HG03139 (cell line): ENCODE results near the gene AZIN2.
A peak's percentile ranks its signal among the peaks of the same experiment; 100 is the strongest.
"Not testable (repeated sequence)": the region's sequence is repeated elsewhere in the genome, so short reads cannot be mapped to it uniquely, and the experiment has no call there.

ENCODE experiments used
- ATAC-seq: cut with Tn5 transposase; IDR thresholded peaks from one replicate; pipeline ENCODE4 v1.9.1; 2021; ENCODE audit not compliant: unreplicated experiment

Gene AZIN2

GRCh38 chr1:33093004-33093403 is 12.1 kb downstream of the AZIN2 start:
- no peak for ATAC-seq

DNA sequence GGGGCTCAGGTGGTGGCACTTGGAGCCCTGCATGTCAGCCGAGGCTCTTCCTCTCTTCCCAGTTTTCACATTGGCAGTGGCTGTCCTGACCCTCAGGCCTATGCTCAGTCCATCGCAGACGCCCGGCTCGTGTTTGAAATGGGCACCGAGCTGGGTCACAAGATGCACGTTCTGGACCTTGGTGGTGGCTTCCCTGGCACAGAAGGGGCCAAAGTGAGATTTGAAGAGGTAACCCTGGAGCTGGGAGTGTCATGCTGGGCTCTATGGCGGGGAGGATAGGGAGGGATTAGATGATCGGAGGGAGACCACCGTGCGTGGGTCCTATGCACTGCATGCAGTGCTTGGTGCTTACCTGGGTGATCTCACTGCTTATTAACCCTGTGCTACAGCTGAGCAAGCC is 13.5 kb downstream of the AZIN2 start:
- ATAC-seq = no peak

GRCh38 chr1:33094971-33095604 is 14.1 kb downstream of the AZIN2 start:
- ATAC-seq = no peak

DNA sequence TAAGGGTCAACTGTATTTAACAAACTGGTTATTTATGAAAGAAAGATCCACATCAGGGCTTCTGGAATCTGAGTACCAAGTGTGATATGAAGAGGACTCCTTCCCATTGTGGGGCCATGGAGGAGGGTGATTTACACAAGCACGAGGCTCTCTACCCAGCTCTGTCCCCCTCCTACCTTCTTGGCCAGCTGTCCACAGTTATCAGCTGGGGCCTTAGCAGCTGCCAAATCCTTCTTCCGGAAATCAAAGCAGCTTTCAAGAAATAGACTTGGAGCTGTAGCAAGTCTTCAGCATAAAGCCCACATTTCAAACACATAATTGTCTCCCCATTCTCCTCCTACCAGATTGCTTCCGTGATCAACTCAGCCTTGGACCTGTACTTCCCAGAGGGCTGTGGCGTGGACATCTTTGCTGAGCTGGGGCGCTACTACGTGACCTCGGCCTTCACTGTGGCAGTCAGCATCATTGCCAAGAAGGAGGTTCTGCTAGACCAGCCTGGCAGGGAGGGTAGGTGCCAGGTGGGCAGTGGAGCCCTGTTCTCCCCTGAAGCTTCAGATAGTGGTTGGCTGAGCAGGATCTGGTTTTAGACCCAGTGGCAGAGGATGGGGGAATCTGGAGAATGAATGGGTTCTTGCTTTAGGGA is 15.5 kb downstream of the AZIN2 start:
- ATAC-seq = no peak

GRCh38 chr1:33097137-33097611 is 16.2 kb downstream of the AZIN2 start:
- ATAC-seq = no peak

DNA sequence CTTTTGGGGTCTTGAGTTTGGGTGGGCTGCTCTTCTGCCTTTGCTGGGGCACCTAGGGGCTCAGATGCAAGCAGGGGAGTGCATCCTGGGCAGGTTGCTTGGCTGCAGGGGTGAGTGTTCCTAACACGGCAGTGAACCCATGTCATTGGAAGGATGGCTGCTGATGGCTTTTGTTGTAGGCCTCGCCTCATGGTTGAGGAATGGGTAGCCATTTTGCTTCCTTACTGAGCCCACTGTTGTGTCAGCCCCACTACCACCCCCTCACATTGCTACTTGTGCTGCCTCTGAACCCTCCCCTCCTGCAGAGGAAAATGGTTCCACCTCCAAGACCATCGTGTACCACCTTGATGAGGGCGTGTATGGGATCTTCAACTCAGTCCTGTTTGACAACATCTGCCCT is 16.8 kb downstream of the AZIN2 start:
- ATAC-seq = no peak

- no peak for ATAC-seq
These were observed 17.4 kb downstream of the AZIN2 start for GRCh38 chr1:33098371-33098770.

GRCh38 chr1:33099290-33100118 is 18.6 kb downstream of the AZIN2 start:
- ATAC-seq = peak; percentile 88

- ATAC-seq = not testable (repeated sequence)
These were observed 19.1 kb downstream of the AZIN2 start for GRCh38 chr1:33100119-33100415.

GRCh38 chr1:33110477-33110876 is 29.5 kb downstream of the AZIN2 start:
- no peak for ATAC-seq

DNA sequence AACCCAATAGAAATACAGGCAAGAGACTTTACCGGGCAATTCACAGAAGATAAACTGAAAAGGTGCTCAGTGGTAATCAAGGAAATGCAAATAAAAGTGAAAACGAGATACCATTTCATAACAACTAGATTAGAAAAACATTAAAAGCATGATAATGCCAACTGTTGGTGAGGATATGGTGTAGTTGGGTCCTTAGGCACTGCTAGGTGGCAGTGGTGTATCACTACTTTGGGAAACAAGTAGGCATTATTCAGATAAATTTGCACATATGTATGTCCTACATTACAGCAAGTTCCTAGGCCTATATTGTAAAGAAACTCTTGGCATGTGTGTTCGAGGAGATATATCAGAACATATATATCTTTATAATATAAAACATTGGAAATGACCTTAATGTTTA is 31.0 kb downstream of the AZIN2 start:
- no peak for ATAC-seq

- ATAC-seq = no peak
These were observed 36.6 kb downstream of the AZIN2 start for GRCh38 chr1:33117440-33118085.

DNA sequence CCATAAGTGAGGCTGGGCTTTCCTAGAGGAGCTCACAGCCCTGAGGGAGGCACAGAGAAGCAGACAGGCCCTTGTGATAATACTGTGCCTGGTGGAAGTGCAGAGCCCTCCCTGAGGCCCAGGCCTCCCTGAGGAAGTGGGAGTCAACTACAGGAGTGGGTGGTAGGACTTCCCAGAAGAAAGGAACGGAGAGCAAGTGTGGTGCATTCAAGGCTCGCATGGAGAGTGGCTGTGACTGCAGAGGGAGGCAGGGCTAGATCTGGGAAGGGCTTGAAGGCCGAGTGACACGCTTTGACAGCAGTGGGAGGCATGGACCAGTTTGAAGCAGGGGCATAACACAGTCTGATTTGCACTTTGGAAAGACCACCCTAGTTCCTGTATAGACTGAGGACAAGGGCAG is 37.3 kb downstream of the AZIN2 start:
- ATAC-seq = no peak

GRCh38 chr1:33119050-33119449 is 38.1 kb downstream of the AZIN2 start:
- no peak for ATAC-seq

DNA sequence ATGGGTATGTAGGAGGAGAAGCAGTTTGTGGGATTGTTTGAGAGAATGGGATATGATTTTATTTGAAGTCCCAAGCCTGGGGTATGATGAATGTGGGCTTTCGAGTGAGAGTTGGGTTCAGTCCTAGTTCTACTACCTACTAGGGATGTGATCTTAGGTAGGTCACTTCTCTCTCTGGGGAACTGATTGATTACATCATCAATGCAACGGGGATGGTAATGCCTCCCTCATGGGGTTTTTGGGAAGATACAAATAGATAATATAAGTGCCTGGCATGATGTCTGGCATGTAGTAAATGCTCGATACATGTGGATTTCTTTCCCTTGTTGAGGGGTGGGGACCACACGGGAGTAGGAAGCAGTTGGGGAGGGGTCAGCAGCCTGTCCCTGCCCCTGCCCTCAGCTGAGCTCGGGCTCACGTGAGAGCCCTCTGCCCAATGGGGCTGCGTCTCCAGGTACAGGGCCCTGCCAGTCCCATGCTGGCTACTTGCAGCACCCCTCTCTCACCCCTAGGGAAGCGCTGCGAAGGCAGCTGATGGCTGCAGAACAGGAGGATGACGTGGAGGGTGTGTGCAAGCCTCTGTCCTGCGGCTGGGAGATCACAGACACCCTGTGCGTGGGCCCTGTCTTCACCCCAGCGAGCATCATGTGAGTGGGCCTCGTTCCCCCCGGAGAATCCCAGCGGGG is 38.7 kb downstream of the AZIN2 start:
- no peak for ATAC-seq

GRCh38 chr1:33120436-33121231 is 39.7 kb downstream of the AZIN2 start:
- ATAC-seq = no peak

- no peak for ATAC-seq
These were observed 40.8 kb downstream of the AZIN2 start for GRCh38 chr1:33121728-33122127.

DNA sequence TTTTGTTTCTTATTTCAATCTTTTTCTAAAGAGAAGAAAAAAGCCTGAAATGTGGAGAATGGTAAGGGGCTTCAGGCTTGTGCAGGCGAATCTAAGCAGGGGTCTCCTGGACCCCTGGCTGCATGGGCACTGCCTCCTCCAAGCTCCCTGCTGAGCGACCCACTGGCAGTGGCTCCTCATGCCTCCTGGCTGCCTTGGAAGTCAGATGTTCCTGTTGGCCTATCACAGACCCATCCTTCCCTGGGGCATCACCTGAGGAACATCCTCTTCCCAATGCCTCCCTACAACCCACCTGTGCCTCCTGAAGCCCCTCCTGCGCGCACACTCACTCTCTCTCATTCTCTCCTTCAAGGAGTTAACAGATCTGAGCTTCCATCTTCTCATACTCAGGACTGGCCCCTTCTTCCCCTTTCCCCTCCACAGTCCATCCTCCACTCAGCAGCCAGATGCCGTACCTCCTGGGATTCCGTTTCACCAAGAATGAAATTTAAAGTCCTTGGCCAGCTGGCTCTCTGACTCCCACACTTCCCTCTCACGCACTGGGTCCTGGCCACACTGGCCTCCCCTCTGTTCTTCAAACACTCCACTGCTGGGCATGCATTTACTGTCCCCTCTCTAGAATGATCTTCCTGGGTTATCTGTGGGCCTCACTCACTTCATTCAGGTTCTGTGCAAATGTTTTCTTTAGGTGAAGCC is 41.7 kb downstream of the AZIN2 start:
- ATAC-seq = no peak

DNA sequence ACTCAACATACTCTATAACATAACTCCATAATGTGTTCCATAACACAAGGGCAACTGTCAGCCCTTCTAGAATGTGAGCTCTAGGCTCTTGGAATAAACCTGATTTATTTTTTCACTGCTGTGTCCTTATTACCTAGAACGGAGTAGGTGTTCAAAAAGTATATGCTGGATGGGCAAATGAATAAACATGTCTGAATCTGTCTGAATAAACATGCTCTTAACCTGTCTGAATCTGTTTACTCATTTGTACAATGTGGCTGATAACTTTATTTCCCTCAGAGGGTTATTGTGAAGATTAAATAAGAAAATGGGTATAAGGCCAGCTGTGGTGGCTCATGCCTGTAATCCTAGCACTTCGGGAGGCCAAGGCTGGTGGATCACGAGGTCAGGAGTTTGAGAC is 42.3 kb downstream of the AZIN2 start:
- ATAC-seq = no peak

- not testable (repeated sequence) for ATAC-seq
These were observed 43.7 kb downstream of the AZIN2 start for GRCh38 chr1:33124647-33125046.
